ENCODE results near the gene P4HA1.

DNA sequence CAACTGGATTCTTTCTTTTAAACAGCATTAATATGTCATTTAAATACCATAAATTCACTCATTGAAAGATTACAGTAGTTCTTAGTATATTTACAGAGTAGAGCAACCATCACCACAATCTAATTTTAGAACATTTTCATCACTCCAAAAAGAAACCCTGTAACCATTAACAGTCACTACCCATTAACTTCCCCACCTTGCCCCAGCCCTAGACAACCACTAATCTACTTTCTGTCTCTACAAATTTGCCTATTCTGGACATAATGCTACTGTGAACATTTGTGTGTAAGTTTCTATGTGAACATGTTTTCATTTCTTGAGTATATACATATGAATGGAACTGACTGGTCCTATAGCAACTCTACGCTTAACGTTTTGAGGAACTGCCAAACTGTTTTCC lies 42.4 kb downstream of the P4HA1 start:
- TF ChIP-seq, protein P1, sequence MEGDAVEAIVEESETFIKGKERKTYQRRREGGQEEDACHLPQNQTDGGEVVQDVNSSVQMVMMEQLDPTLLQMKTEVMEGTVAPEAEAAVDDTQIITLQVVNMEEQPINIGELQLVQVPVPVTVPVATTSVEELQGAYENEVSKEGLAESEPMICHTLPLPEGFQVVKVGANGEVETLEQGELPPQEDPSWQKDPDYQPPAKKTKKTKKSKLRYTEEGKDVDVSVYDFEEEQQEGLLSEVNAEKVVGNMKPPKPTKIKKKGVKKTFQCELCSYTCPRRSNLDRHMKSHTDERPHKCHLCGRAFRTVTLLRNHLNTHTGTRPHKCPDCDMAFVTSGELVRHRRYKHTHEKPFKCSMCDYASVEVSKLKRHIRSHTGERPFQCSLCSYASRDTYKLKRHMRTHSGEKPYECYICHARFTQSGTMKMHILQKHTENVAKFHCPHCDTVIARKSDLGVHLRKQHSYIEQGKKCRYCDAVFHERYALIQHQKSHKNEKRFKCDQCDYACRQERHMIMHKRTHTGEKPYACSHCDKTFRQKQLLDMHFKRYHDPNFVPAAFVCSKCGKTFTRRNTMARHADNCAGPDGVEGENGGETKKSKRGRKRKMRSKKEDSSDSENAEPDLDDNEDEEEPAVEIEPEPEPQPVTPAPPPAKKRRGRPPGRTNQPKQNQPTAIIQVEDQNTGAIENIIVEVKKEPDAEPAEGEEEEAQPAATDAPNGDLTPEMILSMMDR (conservative IDR thresholded peaks at IDR 0.05; ENCODE audit: low read length) = no peak
- no peak for TF ChIP-seq EZH2phosphoT487 (IDR thresholded peaks at IDR 0.05; ENCODE audit: borderline replicate concordance, low read depth, low read length)

All from OCI-LY7 (cell line).